Kidney (tissue), 14 donors: ENCODE results near the gene GIMAP5. TPM values are rescaled to one million over a fixed set of nuclear protein-coding genes. Genes with fewer than 3 reads are reported as not detected.

ENCODE experiments used
- DNase-seq, 5 donors: peaks; one replicate each; pipeline ENCODE4 v3.0.0-alpha.2; 2013 to 2020
- FAIRE-seq: peaks from 2 replicates; lab custom pipeline; 2012; peaks lifted over from hg19 to GRCh38; lab: Jason Lieb, UNC
- H3K27ac ChIP-seq, 2 donors: one replicate each; pipeline ENCODE4 v1.7.0; 2013; ENCODE audit warnings: low read depth in 2 of 2, low read length in 2 of 2, inconsistent platforms in 1 of 2
- H3K27me3 ChIP-seq: one replicate; pipeline ENCODE4 v1.7.1; 2013; ENCODE audit warnings: low read length, inconsistent platforms; ENCODE audit not compliant: control insufficient read depth, insufficient read depth
- H3K36me3 ChIP-seq, 3 donors: one replicate each; pipeline versions ENCODE4 v1.7.0 to v1.7.1; 2013; ENCODE audit warnings: low read length in 3 of 3, control low read depth in 1 of 3, inconsistent platforms in 1 of 3; ENCODE audit not compliant: insufficient read depth in 3 of 3, control insufficient read depth in 2 of 3
- H3K4me1 ChIP-seq, 3 donors: one replicate each; pipeline versions ENCODE4 v1.7.0 to v1.7.1; 2013; ENCODE audit warnings: low read length in 3 of 3, inconsistent platforms in 1 of 3, low read depth in 1 of 3; ENCODE audit not compliant: control insufficient read depth in 2 of 3, insufficient read depth in 2 of 3
- H3K4me3 ChIP-seq, 3 donors: one replicate each; pipeline versions ENCODE4 v1.7.0 to v1.8.1; 2013; ENCODE audit warnings: low read length in 3 of 3, control low read depth in 1 of 3, inconsistent platforms in 1 of 3
- H3K9ac ChIP-seq, 3 donors: one replicate each; pipeline versions ENCODE4 v1.7.0 to v1.7.1; 2013; ENCODE audit warnings: low read length in 3 of 3, control low read depth in 1 of 3, inconsistent platforms in 1 of 3
- H3K9me3 ChIP-seq, 3 donors: one replicate each; pipeline versions ENCODE4 v1.7.0 to v1.7.1; 2013; ENCODE audit warnings: low read length in 3 of 3, control low read depth in 1 of 3, inconsistent platforms in 1 of 3; ENCODE audit not compliant: control insufficient read depth in 2 of 3, insufficient read depth in 1 of 3
- CTCF ChIP-seq: IDR thresholded peaks from 3 replicates; pipeline ENCODE4 v1.5.1; 2012; ENCODE audit warnings: mild to moderate bottlenecking, moderate library complexity, borderline replicate concordance; ENCODE audit not compliant: insufficient read depth; ENCODE audit errors: extremely low read depth
- intact Hi-C: fragments of 100-400 bp; cut with DNase I; formaldehyde crosslinking; loops from one replicate; pipeline ENCODE4 v1.11.1; 2022
- polyA plus RNA-seq: library from polyadenylated mRNA; stranded (reverse); fragments of 350-450 nt; fragmentation: Illumina TruSeq; extraction: RNeasy Lipid Tissue Mini Kit (QIAGEN cat#74804); gene quantifications from one replicate; pipeline ENCODE4 v1.2.3, GENCODE V29; 2014; ENCODE audit warnings: low read depth, low replicate concordance; ENCODE audit not compliant: insufficient read depth
- total RNA-seq: library from RNA; stranded (reverse); fragmentation: NEBNext Ultra II Directional; extraction: Animal tissue kit (Norgen Biotek cat#: 25700); gene quantifications from one replicate; pipeline ENCODE4 v1.2.1, GENCODE V29; 2021
- donor health status: control.
- donor health status: control.
- donor health status: control.
- donor health status: control.
- donor health status: control.
- donor health status: DM: yes; HTN: yes; CAD: no.
- donor health status: Normal renal cell carcinoma (clear cell type).

The GIMAP5 gene
- total and polyA plus RNA-seq, 2 donors from 2014 or later = 21.2 to 30.0 TPM

GRCh38 chr7:150723467-150723866 is 13.8 kb upstream of the GIMAP5 start:
- Histone ChIP-seq H3K4me1 (peaks cover 0 to 2% (median 0%) of the 10 kb centered on the region in 3 donors), H3K9me3 (peaks cover 0 to 6% (median 0%) of the 10 kb centered on the region in 3 donors), H3K9ac (no peak overlapping the region), H3K27me3 (no peaks in the 10 kb centered on the region), H3K27ac (no peak overlapping the region), H3K36me3 (no peaks in the 10 kb centered on the region), H3K4me3 (no peak overlapping the region)
- intact Hi-C loops = no loop called here
- DNase-seq (no peak), FAIRE-seq (no peak)
- no peak for TF ChIP-seq CTCF

- intact Hi-C loops = no loop called here
- Histone ChIP-seq H3K4me1 (peaks cover 0 to 2% (median 0%) of the 10 kb centered on the region in 3 donors), H3K9ac (no peak overlapping the region), H3K4me3 (no peak overlapping the region), H3K9me3 (peaks cover 0 to 11% (median 0%) of the 10 kb centered on the region in 3 donors), H3K36me3 (no peaks in the 10 kb centered on the region), H3K27ac (no peak overlapping the region), H3K27me3 (no peaks in the 10 kb centered on the region)
- no peak for TF ChIP-seq CTCF
- no peak for DNase-seq
- no peak for FAIRE-seq
Observed at GRCh38 chr7:150727381-150727780, 9.8 kb upstream of the GIMAP5 start.

- Histone ChIP-seq H3K27me3 (no peaks in the 10 kb centered on the region), H3K36me3 (no peaks in the 10 kb centered on the region), H3K9ac (no peak overlapping the region), H3K4me1 (no peaks in the 10 kb centered on the region), H3K9me3 (peaks cover 0 to 11% (median 0%) of the 10 kb centered on the region in 3 donors), H3K4me3 (no peak overlapping the region), H3K27ac (no peak overlapping the region)
- TF ChIP-seq CTCF = no peak
- no peak for DNase-seq
- FAIRE-seq = no peak
- intact Hi-C loops = no loop called here
Observed at GRCh38 chr7:150728011-150728410, 9.2 kb upstream of the GIMAP5 start.

GRCh38 chr7:150728609-150729008 is 8.6 kb upstream of the GIMAP5 start:
- Histone ChIP-seq H3K36me3 (no peaks in the 10 kb centered on the region), H3K4me1 (no peaks in the 10 kb centered on the region), H3K27me3 (no peaks in the 10 kb centered on the region), H3K27ac (no peak overlapping the region), H3K9me3 (peaks cover 0 to 11% (median 0%) of the 10 kb centered on the region in 3 donors), H3K9ac (no peak overlapping the region), H3K4me3 (no peak overlapping the region)
- DNase-seq = no peak
- FAIRE-seq = no peak
- intact Hi-C loops = no loop called here
- TF ChIP-seq CTCF = no peak
